ENCODE data around the gene ENOX1. TPM values are rescaled to one million over a fixed set of nuclear protein-coding genes. Genes with fewer than 3 reads are reported as not detected.

The ENOX1 gene
- total and polyA plus RNA-seq, 2 donors (not counting 3 experiments of a cell fraction or from before 2014, with no cell fraction given) = 0.17 to 0.97 TPM

DNA sequence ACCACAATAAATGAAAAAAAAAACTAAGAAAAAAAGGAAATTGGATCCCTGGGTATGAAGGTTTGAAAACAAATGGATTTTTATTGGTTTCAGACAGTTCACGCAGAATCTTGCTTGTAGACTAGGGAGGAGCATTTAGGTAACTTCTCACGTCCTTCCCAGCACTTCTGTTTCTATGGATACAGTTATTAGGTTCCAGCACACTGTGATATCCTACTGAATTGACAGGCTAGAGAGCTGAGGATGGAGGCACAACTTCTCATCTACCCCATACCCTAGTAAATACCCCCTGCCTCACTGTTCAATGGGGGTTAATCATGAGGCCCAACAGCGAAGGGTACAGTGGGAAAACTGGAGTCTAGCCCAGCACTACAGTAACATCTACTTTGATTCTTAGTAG, 304.1 kb downstream of the ENOX1 start:
- CTCF ChIA-PET = no interaction called here
- Histone ChIP-seq H3K4me3 (replicated peaks in 1 of 3; ENCODE audit: insufficient read depth in 1 of 3, low read depth in 1 of 3, low read length in 3 of 3) (no peak overlapping the region), H3K36me3 (ENCODE audit: control insufficient read depth in 2 of 2, extremely low read depth in 1 of 2, insufficient read depth in 2 of 2, low read length in 2 of 2) (no peaks in the 10 kb centered on the region), H3K4me1 (ENCODE audit: control insufficient read depth, extremely low read depth, insufficient read depth, low read length) (peaks cover 2% of the 10 kb centered on the region), H4K20me1 (replicated peaks; ENCODE audit: control insufficient read depth, extremely low read depth, insufficient read depth, low read length) (no peaks in the 10 kb centered on the region), H3K79me2 (ENCODE audit: control insufficient read depth, insufficient read depth, low read length) (no peaks in the 10 kb centered on the region), H3K9ac (replicated peaks; ENCODE audit: extremely low read depth, insufficient read depth, low read length) (no peak overlapping the region), H3K9me3 (replicated peaks; ENCODE audit: control insufficient read depth, insufficient read depth, low read length) (no peaks in the 10 kb centered on the region), H3K9me1 (replicated peaks; ENCODE audit: control insufficient read depth, extremely low read depth, insufficient read depth, low read length) (no peaks in the 10 kb centered on the region), H3K27me3 (ENCODE audit: control insufficient read depth in 2 of 2, insufficient read depth in 2 of 2, low read length in 2 of 2) (no peaks in the 10 kb centered on the region), H3K4me2 (ENCODE audit: insufficient read depth, low read length) (no peak overlapping the region), H2AFZ (ENCODE audit: low read depth, low read length) (no peak overlapping the region), H3K27ac (ENCODE audit: insufficient read depth, low read depth, low read length) (no peak overlapping the region)
- BruUV-seq (replicated peaks) = no TSS peak
- TF ChIP-seq POLR2AphosphoS5 (IDR thresholded peaks at IDR 0.05; ENCODE audit: insufficient read depth, low read depth, low read length) = no peak
- TF ChIP-seq MYC (IDR thresholded peaks at IDR 0.05; ENCODE audit: low read depth, low read length) = no peak
- TF ChIP-seq JUN (IDR thresholded peaks at IDR 0.05; ENCODE audit: borderline replicate concordance, insufficient read depth, insufficient read length, low read depth) = no peak
- TF ChIP-seq EZH2 (IDR thresholded peaks at IDR 0.05; ENCODE audit: borderline replicate concordance, low read depth, low read length, severe bottlenecking) = no peak
- TF ChIP-seq POLR2A (IDR thresholded peaks at IDR 0.05; ENCODE audit: low read depth, low read length) = no peak
- TF ChIP-seq, protein P1, sequence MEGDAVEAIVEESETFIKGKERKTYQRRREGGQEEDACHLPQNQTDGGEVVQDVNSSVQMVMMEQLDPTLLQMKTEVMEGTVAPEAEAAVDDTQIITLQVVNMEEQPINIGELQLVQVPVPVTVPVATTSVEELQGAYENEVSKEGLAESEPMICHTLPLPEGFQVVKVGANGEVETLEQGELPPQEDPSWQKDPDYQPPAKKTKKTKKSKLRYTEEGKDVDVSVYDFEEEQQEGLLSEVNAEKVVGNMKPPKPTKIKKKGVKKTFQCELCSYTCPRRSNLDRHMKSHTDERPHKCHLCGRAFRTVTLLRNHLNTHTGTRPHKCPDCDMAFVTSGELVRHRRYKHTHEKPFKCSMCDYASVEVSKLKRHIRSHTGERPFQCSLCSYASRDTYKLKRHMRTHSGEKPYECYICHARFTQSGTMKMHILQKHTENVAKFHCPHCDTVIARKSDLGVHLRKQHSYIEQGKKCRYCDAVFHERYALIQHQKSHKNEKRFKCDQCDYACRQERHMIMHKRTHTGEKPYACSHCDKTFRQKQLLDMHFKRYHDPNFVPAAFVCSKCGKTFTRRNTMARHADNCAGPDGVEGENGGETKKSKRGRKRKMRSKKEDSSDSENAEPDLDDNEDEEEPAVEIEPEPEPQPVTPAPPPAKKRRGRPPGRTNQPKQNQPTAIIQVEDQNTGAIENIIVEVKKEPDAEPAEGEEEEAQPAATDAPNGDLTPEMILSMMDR (IDR thresholded peaks at IDR 0.05; ENCODE audit: extremely low read depth in 1 of 2, insufficient read depth in 1 of 2, low read depth in 1 of 2, low read length in 2 of 2) = no peak
- TF ChIP-seq, protein P2, sequence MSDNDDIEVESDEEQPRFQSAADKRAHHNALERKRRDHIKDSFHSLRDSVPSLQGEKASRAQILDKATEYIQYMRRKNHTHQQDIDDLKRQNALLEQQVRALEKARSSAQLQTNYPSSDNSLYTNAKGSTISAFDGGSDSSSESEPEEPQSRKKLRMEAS (IDR thresholded peaks at IDR 0.05; ENCODE audit: insufficient read depth, insufficient read length) = no peak
- no peak for TF ChIP-seq GATA2 (IDR thresholded peaks at IDR 0.05; ENCODE audit: insufficient read depth, insufficient read length, low read depth, low read length)
- TF ChIP-seq FOS (IDR thresholded peaks at IDR 0.05; ENCODE audit: borderline replicate concordance, insufficient read depth, low read length) = no peak
- FAIRE-seq = no peak
- POLR2A ChIA-PET = no interaction called here
- dilution Hi-C loops (cut with MboI; ENCODE audit: extremely low pct_ligation_motif_present, low sequenced_read_pairs) = no loop called here
- no peak for DNase-seq (ENCODE audit: low read depth, low spot score)
- intact Hi-C loops (cut with micrococcal nuclease) = no loop called here
